ENCODE results near the gene BRSK2. TPM values are rescaled to one million over a fixed set of nuclear protein-coding genes. Genes with fewer than 3 reads are reported as not detected.
"Not testable (repeated sequence)": the region's sequence is repeated elsewhere in the genome, so short reads cannot be mapped to it uniquely, and the experiment has no call there.

BRSK2 gene
- total RNA-seq, 3 donors from 2014 or later = 0.15 to 0.80 (median 0.66) TPM

DNA sequence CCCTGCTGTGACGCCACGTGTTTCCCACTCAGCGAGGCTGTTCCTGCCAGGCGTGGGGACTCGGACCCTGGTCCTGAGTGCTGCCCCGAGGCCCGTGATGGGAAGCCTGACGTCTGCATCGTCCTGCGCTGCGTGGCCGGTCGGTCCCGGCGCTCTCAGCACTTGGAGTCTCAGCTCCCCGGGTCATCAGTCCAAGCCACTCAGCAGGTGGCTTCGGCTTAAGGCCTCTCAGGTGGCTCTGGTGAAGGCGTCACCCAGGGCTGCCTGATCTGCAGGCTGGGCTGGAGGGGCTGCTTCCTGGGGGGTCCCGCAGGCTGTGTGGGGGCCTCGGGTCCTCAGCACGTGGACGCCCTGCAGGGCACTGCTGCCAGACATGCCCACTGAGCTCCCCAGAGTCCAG, 35.3 kb downstream of the BRSK2 start:
- intact Hi-C loops (cut with DNase I; ENCODE audit: low total_unique reads) = no loop called here
- H3K27me3 ChIP-seq = peaks cover 0 to 37% of the 10 kb centered on the region in 2 donors
- no peaks in the 10 kb centered on the region for H3K36me3 ChIP-seq
- H3K4me3 ChIP-seq = no peak overlapping the region
- no peak for DNase-seq (ENCODE audit: low spot score in 2 of 2)
- H3K27ac ChIP-seq = no peak overlapping the region
- TF ChIP-seq, protein P1, sequence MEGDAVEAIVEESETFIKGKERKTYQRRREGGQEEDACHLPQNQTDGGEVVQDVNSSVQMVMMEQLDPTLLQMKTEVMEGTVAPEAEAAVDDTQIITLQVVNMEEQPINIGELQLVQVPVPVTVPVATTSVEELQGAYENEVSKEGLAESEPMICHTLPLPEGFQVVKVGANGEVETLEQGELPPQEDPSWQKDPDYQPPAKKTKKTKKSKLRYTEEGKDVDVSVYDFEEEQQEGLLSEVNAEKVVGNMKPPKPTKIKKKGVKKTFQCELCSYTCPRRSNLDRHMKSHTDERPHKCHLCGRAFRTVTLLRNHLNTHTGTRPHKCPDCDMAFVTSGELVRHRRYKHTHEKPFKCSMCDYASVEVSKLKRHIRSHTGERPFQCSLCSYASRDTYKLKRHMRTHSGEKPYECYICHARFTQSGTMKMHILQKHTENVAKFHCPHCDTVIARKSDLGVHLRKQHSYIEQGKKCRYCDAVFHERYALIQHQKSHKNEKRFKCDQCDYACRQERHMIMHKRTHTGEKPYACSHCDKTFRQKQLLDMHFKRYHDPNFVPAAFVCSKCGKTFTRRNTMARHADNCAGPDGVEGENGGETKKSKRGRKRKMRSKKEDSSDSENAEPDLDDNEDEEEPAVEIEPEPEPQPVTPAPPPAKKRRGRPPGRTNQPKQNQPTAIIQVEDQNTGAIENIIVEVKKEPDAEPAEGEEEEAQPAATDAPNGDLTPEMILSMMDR (IDR thresholded peaks at IDR 0.05) = no peak
- TF ChIP-seq POLR2A (IDR thresholded peaks at IDR 0.05) (no peak), POLR2AphosphoS5 (IDR thresholded peaks at IDR 0.05) (no peak)
- H3K9me3 ChIP-seq = peaks cover 3 to 12% of the 10 kb centered on the region in 2 donors
- H3K4me1 ChIP-seq = no peaks in the 10 kb centered on the region

DNA sequence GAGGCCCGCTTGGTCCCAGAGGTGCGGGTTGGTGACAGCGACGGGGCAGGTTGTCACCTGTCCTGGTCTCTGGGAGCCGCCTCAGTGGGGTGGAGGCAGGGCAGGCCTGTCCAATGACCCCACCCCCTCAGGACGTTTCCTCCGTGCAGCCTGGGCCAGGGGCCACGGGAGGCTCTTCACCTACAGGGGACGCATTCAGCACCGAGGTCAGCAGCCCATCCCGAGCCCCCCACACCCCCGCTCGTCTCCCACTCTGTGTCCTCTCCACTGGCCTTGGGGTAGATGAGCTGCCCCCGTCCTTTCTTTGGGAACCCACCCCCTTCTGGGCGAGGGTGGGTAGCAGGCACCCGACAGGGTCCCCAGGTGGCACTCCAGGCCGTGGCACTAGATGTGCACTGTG, 35.7 kb downstream of the BRSK2 start:
- Histone ChIP-seq H3K36me3 (no peaks in the 10 kb centered on the region), H3K4me3 (no peak overlapping the region), H3K27ac (no peak overlapping the region), H3K9me3 (peaks cover 0 to 8% of the 10 kb centered on the region in 2 donors), H3K27me3 (peaks cover 0 to 37% of the 10 kb centered on the region in 2 donors), H3K4me1 (no peaks in the 10 kb centered on the region)
- TF ChIP-seq POLR2A (IDR thresholded peaks at IDR 0.05) (no peak), POLR2AphosphoS5 (IDR thresholded peaks at IDR 0.05) (no peak)
- TF ChIP-seq, protein P1 (IDR thresholded peaks at IDR 0.05) = no peak
- intact Hi-C loops (cut with DNase I; ENCODE audit: low total_unique reads) = no loop called here
- no peak for DNase-seq (ENCODE audit: low spot score in 2 of 2)

DNA sequence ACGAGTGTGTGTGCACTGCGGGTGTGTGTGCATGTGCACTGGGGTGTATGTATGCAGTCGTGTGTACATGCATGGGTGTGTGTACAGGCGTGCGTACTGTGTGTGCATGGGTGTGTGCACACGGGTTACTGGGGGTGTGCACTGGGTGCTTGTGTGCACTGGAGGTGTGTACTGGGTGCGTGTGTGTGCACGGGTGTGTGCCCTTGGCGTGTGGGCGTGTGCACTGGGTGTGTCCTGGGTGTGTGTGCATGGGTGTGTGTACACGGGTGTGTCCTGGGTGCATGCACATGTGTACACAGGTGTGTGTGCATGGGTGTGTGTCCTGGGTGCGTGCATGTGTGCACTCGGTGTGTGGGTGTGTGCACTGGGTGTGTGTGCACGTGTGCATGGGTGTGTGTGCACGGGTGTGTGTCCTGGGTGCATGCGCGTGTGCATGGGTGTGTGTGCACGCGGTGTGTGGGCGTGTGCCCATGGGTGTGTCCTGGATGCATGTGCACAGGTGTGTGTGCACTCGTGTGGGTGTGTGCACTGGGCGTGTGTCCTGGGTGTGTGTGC, 39.1 kb downstream of the BRSK2 start:
- intact Hi-C loops (cut with DNase I; ENCODE audit: low total_unique reads) = no loop called here
- H3K27ac ChIP-seq = no peak overlapping the region
- no peaks in the 10 kb centered on the region for H3K4me1 ChIP-seq
- TF ChIP-seq POLR2AphosphoS5 (IDR thresholded peaks at IDR 0.05) = no peak
- TF ChIP-seq POLR2A (IDR thresholded peaks at IDR 0.05) = no peak
- TF ChIP-seq, protein P1 (IDR thresholded peaks at IDR 0.05) = no peak
- DNase-seq (ENCODE audit: low spot score in 2 of 2) = no peak
- peaks cover 0 to 33% of the 10 kb centered on the region in 2 donors for H3K27me3 ChIP-seq
- H3K36me3 ChIP-seq = no peaks in the 10 kb centered on the region
- no peaks in the 10 kb centered on the region for H3K9me3 ChIP-seq
- no peak overlapping the region for H3K4me3 ChIP-seq

DNA sequence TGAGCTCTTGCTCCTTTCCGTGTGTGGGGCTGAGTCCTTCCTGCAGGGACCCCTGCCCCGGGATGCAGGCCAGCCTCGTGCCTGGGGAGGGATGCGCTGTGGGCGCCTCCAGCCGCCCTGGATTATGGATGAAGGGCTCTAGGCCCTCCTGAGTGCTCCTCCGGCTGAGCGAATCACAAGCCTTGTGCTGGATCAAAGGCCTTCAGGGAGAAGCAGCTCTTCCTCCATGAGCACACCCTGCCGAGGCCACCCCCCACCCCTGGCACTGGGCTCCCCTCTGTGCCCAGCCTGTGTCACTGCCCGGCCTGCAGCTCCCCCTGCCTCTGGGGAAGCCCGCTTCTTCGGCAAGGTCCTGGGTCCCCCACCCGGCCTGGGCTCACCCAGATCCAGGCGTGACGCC, 43.8 kb downstream of the BRSK2 start:
- H3K36me3 ChIP-seq = no peaks in the 10 kb centered on the region
- intact Hi-C loops (cut with DNase I; ENCODE audit: low total_unique reads) = no loop called here
- H3K27ac ChIP-seq = no peak overlapping the region
- no peaks in the 10 kb centered on the region for H3K9me3 ChIP-seq
- TF ChIP-seq POLR2A (IDR thresholded peaks at IDR 0.05) = no peak
- TF ChIP-seq, protein P1 (IDR thresholded peaks at IDR 0.05) = no peak
- no peak for TF ChIP-seq POLR2AphosphoS5 (IDR thresholded peaks at IDR 0.05)
- no peaks in the 10 kb centered on the region for H3K4me1 ChIP-seq
- peaks cover 0 to 44% of the 10 kb centered on the region in 2 donors for H3K27me3 ChIP-seq
- DNase-seq (ENCODE audit: low spot score in 2 of 2) = no peak
- no peak overlapping the region for H3K4me3 ChIP-seq

DNA sequence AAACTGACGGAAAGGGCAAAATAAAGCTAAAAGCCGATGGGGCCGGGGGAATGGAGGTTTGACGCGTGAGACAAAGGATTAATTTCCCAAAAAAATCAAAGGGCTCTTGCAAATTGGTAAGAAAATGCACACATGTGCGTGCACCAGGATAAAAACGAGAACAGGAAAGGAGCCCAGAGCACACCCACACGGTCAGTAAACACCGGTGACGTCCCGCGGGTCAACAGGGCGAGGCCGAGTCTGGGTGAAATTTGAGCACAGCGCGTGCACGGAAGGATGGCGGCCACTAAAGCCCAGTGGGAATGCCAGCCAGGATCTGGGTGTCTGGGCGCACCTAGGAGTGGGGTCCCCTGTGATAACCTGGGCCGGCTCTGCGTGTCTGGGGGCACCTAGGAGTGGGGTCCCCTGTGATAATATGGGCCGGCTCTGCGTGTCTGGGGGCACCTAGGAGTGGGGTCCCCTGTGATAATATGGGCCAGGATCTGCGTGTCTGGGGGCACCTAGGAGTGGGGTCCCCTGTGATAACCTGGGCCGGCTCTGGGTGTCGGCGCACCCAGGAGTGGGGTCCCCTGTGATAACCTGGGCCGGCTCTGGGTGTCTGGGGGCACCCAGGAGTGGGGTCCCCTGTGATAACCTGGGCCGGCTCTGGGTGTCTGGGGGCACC, 44.4 kb downstream of the BRSK2 start:
- no peak for DNase-seq (ENCODE audit: low spot score in 2 of 2)
- Histone ChIP-seq H3K9me3 (no peaks in the 10 kb centered on the region), H3K4me1 (no peaks in the 10 kb centered on the region), H3K4me3 (no peak overlapping the region), H3K36me3 (no peaks in the 10 kb centered on the region), H3K27ac (no peak overlapping the region), H3K27me3 (peaks cover 0 to 49% of the 10 kb centered on the region in 2 donors)
- intact Hi-C loops (cut with DNase I; ENCODE audit: low total_unique reads) = no loop called here
- no peak for TF ChIP-seq POLR2AphosphoS5 (IDR thresholded peaks at IDR 0.05)
- TF ChIP-seq, protein P1 (IDR thresholded peaks at IDR 0.05) = no peak
- no peak for TF ChIP-seq POLR2A (IDR thresholded peaks at IDR 0.05)

DNA sequence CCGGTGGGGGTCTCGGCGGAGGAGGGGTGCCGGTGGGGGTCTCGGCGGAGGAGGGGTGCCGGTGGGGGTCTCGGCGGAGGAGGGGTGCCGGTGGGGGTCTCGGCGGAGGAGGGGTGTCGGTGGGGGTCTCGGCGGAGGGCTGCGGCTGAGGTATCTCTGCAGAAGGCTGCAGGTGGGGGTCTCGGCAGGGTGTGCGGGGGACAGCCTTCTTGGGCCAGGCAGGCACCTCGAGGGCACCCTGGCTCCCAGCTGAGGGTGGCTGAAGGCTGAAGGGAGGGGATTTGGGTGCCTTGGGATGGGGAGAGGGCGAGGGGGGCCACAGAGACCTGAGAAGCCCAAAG, 45.7 kb downstream of the BRSK2 start:
- H3K36me3 ChIP-seq; H3K9me3 ChIP-seq; H3K4me3 ChIP-seq; intact Hi-C loops (cut with DNase I; ENCODE audit: low total_unique reads); H3K4me1 ChIP-seq; H3K27ac ChIP-seq; DNase-seq (ENCODE audit: low spot score in 2 of 2): not testable (repeated sequence)
- peaks cover 0 to 63% of the 10 kb centered on the region in 2 donors for H3K27me3 ChIP-seq

Measured in breast epithelium (tissue), 4 donors.